Retina (tissue), 1 donor: ENCODE results near the gene CHN1.
A peak's percentile ranks its signal among the peaks of the same experiment; 100 is the strongest.

Source experiments
- DNase-seq: peaks from one replicate; pipeline ENCODE4 v3.0.0-alpha.2; 2016

Gene CHN1

DNA sequence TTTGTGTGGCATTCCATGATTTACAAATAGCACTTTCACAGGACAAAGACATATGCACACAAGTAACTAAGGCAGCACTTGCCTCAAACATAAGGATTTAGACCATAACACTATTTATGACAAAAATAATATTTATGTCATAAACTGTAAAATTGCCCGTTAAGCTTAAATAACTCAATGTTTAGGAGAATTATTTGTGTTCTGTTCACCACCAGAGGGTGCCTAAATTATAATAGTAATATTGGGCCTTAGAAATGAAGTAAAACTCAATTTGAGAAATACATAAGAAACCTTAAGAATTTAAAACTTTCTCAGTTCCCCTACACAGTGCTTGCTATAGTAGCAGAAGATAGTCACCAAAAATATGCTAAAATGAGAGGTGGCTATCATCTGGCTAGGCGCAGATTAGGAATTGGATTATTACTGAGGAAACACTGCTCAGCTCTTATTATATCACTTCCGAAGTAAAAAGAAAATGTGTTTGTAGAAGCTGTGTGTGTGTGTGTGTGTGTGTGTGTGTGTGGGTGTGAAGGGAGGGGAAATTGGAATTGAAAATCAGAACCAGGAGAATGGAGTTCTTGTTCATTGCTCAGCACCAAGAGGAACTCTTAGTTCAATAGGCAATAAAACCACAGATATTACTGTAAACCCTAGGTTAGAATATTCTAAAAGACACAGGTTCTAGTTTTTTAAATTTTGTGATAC is 4.9 kb upstream of the CHN1 start:
- DNase-seq = no peak

DNA sequence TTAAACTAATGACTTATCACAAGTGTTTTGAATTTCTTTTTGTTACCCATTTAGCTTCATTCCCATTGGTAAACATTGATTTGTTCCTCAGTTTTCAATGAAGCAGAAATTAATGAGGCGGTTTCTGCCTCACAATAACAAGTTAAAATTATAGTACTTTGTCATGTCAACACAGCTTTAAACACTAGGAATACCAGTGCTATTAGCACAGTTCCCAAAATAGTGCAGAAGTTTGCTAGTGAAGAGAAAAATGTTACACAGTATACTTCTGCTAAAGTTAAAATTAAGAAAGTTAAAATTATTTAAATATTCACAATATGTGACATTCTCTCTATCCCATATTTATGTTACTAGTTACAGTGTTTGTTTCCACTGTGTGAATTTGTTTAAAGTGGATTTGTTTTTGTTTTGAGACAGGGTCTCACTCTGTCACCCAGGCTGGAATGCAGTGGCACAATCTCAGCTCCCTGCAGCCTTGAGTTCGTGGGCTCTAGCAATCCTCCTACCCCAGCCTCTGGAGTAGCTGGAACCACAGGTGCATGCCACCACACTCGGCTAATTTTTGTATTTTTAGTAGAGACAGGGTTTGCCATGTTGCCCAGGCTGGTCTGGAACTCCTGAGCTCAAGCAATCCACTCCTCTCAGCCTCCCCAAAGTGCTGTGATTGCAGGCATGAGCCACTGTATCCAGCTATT is 3.8 kb upstream of the CHN1 start:
- no peak for DNase-seq

DNA sequence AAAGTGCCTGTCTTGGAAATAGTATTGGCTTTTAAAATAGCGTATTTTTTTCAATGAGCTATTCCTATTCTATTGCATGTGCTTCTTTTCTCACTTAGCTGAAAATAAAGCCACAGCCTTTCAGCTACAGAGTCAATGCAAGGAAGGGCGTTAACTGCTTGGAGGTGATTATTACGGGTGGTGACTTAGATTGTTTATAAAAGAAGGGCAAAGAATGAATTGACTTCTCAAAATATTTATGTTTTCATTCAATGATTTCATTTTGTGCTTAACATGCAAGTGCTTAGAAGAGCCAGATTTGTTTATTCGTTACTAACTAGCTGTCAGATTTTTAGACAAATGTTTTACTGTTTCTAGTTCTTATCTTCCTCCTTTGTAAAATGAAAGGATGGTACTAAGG is 2.8 kb upstream of the CHN1 start:
- DNase-seq = no peak

DNA sequence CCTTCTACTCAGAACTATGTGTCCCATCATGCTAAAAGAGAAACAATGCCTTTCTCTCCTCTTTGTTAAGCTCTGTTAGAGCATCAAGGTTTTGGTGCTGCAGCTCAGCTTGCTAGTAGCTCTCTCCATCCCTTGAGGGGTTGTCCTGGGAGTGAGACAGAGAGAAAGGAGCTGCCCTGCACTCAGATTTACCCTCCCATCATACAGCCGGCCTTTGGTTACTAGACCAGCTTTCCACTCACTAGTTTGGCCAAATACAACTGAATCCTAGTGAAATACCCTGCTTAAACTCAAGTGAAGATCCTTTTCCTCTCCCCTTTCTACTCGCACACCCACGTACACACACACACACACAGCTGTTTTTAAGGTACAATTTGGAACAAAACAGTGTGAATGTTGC is 2.3 kb upstream of the CHN1 start:
- DNase-seq = peak; percentile 28

DNA sequence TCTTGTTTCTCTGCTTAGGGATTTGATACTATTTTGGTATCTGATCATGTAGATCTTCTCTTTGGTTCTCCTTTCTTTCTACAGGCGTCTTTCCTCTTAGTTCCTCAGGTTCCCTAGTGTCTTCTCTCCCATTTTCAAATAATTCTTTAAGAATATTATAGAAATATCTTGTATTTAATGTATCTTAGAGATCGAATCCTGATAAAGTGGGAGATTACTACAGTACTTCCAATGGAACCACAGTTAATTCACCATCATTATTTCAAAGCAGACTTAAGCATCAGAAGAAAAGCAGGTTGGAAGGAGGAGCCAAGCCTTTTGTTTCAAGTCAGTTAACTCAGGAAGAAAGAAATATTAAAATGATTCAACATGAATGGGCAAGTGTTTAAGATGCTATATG is 1.1 kb upstream of the CHN1 start:
- DNase-seq = no peak

DNA sequence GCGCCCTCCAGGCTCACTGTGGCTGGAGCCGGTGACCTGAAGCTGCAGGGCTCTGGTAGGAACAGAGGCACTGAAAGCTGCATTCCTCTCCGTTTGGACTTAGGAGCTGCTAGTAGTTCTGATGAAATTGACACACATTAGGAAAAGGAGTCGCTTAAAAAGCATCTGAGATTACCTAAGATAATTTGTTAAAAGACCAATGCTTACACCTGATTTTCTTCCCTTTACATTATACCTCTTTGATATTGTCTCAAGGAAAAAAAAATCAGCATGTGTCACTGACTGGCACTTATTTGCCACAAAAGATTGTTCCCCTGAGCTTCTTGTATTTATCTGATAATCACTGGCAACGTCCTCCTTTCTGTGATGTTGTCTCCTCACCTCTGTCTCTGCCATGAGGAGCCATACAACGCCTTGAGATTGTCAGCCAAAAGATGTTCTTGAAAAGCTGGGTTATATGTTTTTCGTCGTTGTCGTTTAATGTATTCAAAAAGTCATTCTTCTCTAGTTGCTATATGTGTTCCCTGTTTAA is 618 bp upstream of the CHN1 start:
- DNase-seq = no peak

DNA sequence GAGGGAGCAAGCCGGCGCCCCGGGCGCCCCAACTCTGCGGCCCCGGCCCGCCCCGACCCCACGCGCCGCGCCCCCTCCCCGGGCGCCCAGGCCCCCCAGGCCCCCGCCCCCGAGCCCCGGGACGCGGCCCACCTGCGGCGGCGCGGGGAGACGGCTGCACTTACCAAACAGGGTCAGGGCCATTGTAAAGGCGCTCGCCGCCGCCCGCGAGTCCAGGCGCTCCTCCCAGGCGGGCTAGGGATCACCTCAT is 526 bp downstream of the CHN1 start:
- no peak for DNase-seq

DNA sequence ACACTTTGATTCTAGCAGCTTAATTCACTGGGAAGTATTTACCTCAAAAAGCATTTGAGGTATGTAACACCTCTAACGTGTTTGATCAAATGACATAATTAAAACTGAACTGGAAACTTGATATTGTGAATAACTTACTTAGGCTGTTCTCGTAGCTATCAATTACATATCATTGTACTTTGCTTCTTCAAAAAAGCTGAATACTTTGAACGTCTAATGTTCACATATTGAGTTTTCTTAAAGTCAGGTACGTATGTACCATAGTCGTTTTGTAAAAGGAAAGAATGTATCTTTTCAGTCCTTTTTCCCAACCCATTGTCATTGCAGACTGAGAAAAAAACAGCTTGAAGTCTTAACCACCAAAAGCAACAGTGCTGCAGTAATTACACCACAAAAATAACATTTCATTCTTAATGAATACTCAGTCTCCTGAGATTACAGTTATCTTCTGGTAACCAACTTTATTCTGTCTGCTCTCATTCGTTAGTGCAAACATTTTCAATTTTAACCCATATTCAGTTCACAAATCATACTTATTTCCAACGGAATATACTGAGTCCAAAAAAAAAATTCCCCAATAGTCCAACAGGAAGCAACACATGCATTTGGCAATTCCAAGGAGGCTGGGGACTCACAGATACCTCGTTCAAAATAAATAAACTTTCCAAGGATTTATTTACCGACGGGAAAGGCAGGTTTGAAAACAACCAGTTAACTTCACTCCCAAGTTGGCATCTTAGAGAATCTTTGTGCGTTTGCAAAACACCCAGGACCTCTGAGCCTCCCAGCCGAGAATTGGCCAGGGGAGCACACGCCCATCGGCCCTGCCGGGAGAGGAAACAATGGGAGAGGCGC is 1.1 kb downstream of the CHN1 start:
- peak; percentile 69 for DNase-seq

DNA sequence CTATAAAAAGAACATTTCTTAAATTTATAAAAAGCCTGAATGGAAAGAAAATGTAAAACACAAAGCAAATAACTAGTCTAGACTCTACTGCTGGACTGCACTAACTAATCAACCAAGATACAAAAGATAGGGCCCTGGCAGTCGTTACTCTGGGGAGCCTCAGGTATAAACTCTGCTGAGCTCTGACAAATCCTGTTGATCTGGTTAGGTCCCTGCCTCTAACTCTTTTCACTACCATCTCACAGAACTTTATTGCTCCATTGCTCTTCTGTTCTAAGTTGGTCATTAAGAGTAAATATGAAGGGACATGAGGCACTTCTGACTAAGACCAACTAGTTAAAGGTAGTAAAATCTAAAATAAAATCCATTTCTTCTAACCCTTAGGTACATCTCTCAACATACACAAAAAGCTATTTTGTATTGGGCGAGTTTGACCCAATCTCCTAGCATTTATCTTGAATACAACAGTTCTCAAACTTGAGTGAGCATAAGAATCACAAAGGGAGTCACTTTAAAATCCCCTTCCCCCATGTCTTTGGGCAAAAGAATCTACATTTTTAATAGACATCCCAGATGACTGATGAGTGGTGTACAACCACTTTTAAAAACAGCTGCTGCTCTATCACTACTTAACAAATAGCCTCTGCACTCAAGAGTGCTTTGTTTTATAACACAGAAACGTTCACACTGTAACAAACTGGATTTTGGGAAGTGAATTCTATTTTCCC is 2.5 kb downstream of the CHN1 start:
- DNase-seq = no peak

DNA sequence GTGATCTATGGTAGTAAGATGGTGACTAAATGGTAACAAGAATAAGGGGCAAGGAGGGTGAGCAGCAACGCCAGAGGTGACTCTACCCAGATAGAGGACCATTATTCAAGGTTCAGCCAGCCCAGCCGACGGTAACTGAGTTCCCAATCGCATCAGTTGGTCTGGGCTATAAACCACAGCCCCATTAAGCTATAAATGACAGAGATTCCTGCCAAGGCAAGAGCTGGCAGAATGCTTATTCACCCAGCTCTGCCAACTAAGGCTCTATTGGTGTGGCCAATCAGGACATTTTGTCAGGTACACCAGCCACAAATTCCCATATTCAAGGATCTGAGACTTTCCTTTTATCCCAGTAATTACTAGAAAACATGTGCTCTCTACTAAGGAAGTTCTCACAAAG is 3.6 kb downstream of the CHN1 start:
- no peak for DNase-seq

DNA sequence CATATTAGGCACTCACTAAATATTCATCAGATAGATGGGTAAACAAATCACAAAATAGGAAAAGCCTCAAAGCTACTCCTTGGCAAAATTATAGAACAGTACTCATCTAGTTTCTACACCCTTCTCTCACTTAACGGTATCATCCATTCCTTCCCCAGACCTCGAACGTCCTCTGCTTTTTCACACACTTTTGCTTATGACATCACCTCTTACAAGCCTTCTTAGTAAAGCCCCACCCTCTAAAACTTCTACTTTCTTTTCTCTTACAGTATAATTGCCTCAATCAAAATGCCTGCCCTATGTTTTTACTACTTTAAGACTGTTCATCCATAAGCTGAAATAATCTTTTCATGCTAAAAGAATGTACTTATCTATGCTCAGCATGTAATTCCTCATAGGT is 8.1 kb downstream of the CHN1 start:
- DNase-seq = no peak

DNA sequence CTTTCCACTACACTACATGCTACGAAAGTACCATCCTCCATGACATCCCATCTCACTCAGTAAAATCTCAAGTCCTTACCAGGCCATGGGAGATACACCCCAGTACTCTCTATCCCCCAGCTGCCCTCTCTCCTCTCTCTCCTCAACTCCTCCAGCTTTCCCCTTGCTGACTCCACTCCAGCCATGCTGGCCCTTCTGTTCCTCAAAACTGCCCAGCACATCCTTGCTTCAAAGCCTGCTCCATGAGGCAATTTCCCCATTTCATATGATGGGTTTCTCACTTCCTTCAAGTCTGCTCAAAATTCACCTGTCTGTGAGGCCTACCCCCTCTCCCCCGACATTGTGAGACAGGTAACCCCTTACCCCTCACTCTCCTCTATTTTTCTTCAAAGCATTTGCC is 8.6 kb downstream of the CHN1 start:
- no peak for DNase-seq

DNA sequence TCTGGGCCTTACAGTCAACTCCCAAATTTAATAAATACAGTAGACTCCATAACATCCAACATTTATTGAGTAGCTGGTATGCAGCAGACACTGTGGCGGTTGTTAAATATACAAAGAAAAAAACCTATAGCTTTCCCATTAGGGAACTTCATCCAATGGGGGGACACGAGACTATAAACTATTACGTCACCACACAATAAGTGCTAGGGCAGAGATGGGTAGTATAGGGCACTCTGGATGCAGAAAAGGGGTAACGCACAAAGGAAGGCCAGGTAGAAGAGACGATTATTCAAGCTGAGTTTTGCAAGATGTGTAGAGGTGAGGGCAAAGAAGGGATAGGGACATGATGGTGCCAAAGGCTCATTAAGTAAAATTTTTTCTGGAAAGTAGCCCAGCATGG is 10.8 kb downstream of the CHN1 start:
- no peak for DNase-seq

DNA sequence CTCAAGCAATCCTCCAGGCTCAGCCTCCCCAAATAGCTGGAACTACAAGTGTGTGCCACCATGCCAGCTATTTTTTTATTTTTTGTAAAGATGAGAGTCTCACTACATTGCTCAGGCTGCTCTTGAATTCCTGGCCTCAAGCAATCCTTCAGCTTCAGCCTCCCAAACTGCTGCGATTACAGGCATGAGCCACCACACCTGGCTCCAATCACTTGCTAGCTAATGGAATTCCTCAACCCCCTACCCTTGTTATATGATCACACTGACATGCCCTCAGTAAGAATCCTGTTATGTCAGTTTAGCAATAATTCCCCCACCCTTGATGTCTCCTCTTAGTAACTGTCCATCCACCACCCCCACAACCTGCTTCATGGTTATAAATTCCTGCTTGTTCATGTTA is 12.3 kb downstream of the CHN1 start:
- DNase-seq = no peak

DNA sequence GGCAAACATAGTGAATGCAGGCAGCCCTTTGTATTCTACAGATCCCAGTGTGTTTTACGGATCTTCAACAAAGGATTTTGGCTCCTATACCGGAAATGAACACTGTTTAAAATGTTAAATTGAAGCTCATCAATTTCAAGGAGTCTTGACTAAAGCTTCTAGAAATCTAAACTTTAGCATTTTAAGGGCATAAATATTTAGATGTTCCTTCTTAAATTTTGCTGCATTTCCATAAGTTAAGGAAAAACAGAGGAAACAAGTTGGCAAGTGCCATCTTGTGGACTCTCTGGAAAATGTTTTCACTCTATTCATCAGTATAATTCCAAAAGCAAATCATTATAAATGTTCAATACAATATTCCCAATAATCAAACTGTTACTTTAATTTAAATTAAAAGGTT is 19.6 kb downstream of the CHN1 start:
- DNase-seq = no peak

DNA sequence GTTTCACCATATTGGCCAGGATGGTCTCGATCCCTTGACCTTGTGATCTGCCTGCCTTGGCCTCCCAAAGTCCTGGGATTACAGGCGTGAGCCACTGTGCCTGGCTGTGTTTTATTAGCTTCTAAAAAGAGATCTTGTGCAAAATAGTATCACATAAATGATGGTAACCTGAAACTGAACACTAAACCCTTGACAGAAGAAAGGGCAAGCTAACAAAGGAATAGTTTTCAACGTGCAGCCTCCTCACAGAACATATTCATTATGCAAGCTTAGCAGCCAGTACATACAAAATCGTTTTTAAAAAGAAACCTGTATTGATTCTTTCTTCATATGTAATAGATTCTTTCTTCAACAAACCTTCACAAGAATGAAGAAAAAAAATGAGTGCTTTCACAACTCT is 20.6 kb downstream of the CHN1 start:
- no peak for DNase-seq

DNA sequence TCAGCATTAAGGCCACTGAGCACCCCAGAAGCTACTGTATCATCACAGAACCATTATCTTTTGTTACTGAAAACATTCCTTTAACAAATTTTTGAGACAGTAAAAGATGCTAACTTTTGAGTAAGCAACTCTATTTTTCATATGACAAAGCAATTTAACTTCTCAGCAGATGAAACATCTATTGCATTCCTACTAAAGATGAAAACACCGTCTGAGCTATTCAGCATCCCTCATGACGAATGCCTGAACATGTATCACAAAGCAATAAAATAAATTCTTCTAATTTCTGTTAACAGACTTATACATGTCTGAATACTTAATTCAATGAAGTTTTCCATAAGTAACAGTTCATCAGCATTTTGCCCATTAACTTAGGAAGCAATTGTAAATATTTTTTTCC is 23.9 kb downstream of the CHN1 start:
- DNase-seq = no peak

DNA sequence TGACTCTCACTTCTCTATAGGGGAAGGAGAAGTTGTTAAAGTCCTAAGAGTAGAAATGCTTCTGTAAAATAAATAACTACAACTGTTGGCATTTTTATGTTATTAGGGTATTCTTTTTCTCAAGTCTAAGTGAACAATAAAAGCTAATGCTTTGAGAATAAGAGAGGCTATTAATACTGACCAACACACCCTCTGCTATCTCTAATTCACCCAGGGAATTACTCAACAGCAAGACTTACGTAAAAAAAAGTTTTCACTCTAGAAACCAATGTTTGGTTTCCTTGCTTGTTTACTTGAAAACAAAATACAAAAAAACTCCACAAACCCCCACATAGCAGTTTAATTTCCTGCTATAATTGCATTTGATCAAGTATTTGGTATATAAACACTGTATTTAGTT is 25.2 kb downstream of the CHN1 start:
- DNase-seq = no peak

DNA sequence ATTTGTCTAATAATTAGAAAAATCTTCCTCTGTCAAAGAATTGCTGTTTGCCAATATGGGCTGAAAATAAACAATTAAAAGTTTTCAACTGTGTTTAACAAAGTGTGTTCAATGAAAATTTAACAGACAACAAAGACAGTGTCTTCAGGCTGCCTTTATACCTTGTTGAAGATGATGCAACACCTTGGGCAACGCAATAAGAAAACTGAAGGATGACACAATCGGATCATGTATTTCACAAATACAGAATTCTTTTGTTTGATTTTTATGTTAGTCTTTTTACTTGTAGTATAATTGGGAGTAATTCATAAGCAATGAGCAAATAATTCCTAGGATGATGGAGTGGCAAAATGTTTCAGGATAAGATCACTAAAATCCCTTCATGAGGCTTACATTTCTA is 27.8 kb downstream of the CHN1 start:
- no peak for DNase-seq

DNA sequence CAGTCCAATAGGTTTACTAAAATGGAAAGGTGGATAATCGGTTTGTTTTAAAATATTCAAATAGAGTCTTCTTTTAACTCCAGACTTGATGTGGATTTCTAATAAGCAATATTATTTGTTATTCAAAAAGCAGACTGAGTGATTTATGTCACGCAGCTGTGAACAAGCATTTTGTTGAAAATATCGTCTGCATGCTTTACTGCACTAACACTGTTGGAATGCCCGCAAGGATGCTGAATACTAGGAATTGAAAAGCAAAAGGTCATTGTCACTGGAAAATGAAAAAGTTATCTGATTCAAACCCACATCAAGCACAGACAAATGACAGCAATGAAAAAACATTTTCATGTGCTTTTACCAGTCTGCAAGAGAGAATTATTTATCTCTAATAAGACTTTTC is 31.1 kb downstream of the CHN1 start:
- no peak for DNase-seq

DNA sequence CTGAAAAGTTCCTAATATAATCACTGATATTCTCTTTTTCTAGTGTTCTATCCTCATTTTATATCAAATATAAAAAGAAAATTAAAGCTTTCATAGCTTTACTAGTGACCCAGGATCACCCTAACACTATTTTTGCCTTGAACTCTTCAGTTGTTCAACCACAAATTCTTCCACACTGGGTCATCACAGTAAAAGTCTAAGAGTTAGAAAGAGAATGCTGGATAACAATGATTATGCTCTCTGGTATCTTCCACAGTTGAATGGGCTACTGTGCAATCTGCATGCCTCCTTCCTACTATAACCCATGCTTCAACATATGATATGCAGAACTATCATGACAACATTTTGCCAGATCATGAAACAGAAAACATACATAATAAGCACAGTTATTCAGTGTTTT is 32.3 kb downstream of the CHN1 start:
- no peak for DNase-seq

DNA sequence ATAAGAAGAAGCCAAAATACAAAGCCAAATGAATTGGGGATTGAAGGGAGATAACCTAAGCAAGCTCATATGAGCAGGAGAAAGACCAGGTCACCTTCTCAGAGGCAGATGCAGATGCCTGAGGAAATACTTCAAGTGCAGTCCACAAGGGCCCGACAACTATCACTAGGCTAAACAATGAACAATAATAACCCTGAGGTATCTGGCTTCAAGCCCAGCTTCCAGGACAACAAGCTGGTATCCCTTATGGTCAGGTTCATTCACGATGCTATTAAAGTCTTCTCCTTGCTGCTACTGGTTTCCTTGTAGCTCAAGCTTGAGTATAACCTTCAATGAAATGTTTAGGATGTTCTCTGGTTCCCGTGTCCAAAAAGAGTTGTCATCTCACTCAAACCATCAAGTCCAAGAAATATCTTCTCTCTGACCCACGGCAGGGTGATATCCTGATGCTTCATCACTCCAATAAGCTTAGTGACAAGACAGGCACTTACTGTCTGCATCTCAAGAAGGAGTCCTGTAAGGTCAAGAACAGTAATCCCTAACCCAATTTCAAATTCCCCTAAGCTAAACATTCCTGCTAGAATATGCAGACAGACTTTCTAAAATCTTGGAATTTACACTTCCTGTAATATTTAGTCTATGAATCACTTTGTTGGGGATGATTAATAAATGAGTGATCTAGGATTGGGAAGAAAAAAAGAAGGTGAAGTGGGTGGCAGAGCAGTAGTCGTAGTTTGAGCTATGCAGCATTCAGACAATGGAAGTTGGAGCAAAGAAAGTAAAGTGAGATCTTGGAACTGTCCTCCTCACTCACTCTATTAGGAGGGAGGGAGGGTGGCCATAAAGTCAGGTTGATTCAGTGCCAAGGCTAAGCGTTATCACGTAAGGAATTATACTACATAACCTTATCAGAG is 33.1 kb downstream of the CHN1 start:
- no peak for DNase-seq
